Stimulated activated CD4-positive, alpha-beta T cell treated with anti-CD3 and anti-CD28 coated beads, Interleukin-4, amount 100 ng/mL, for 1 hour (primary cell): Measurements from ENCODE around the gene RCOR3.
A peak's percentile ranks its signal among the peaks of the same experiment; 100 is the strongest.
"Not testable (repeated sequence)": the region's sequence is repeated elsewhere in the genome, so short reads cannot be mapped to it uniquely, and the experiment has no call there.

Experiments used
- DNase-seq: peaks from one replicate; pipeline ENCODE4 v3.0.0-alpha.2; 2020

Gene RCOR3

DNA sequence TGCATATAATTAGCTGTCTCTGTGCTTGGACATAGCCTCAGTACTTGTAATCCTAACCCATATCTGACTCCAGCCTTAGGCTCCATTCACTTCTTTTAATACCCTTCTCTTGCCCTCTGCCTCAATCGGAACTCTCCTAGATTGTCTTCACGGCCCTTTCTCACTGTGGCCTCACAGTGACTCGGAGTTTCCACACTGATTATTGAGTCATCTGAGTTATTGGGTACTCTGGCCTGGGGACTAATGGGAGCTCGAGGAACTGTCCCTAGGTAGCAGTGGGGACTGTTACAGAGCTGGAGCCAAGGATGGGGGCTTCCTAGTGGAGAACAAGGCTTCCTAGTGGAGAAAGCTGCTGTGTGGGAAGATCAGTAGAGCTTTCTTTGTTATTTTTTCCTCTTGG is 84.4 kb downstream of the RCOR3 start:
- DNase-seq, result no peak

DNA sequence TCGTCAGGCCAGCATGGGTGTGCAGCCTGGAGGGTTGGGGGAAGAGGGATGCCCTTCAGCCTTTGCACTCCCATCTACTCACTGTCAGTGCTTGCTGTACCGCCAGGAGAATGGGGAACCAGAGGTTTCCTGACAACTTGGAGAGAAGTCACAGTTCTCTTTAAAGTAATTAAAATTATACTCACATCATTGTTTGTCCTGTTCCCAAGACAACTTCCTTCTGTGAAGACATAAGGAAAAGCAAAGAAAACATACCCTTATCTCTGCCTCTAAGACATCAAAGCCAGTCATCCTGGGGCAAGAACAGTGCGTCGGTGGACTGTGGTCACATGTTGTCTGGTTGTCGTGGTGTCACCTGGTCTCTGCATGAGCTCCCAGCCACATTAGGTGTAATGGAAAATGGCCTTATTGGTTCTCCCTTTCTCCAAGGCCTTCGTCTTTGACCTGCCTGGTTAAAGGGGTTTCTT is 85.0 kb downstream of the RCOR3 start:
- DNase-seq, result no peak

- DNase-seq, result no peak
Measured at GRCh38 chr1:211345719-211346118, 86.6 kb downstream of the RCOR3 start.

- DNase-seq, result no peak
Measured at GRCh38 chr1:211347077-211347844, 88.1 kb downstream of the RCOR3 start.

GRCh38 chr1:211348547-211348946 is 89.4 kb downstream of the RCOR3 start:
- DNase-seq, result no peak

GRCh38 chr1:211349741-211350140 is 90.6 kb downstream of the RCOR3 start:
- no peak for DNase-seq

GRCh38 chr1:211352055-211352454 is 92.9 kb downstream of the RCOR3 start:
- not testable (repeated sequence) for DNase-seq

DNA sequence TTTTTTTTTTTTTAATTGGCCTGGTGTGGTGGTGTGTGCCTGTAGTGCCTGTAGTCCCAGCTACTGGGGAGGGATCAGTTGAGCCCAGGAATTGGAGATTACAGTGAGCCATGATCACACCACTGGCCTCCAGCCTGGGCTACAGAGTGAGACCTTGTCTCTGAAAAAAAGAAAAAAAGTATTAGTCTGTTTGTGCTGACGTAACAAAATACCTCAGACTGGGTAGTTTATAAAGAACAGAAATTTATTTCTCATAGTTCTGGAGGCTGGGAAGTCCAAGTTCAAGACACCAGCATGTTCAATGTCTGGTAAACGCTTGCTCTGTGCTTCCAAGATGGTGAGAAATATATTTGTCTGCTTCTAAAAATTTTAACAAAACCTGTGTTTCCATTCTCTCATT is 93.3 kb downstream of the RCOR3 start:
- DNase-seq, result no peak

DNA sequence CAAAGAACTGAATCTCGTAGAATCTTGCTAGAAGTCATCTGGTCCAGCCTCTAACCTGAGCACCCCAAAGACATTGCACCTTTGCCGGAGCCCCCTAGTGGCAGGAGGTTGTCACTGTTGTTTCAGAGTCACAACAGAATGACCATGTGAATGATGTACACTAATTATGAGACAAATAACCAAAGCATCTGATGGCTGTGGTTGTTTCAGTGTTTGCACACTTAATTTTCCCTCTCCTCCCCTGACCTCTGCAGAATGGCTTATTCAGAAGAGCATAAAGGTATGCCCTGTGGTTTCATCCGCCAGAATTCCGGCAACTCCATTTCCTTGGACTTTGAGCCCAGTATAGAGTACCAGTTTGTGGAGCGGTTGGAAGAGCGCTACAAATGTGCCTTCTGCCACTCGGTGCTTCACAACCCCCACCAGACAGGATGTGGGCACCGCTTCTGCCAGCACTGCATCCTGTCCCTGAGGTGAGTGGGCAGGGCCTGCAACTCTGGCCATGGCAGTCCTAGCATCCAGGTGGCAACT is 93.9 kb downstream of the RCOR3 start:
- DNase-seq, result peak; percentile 62

DNA sequence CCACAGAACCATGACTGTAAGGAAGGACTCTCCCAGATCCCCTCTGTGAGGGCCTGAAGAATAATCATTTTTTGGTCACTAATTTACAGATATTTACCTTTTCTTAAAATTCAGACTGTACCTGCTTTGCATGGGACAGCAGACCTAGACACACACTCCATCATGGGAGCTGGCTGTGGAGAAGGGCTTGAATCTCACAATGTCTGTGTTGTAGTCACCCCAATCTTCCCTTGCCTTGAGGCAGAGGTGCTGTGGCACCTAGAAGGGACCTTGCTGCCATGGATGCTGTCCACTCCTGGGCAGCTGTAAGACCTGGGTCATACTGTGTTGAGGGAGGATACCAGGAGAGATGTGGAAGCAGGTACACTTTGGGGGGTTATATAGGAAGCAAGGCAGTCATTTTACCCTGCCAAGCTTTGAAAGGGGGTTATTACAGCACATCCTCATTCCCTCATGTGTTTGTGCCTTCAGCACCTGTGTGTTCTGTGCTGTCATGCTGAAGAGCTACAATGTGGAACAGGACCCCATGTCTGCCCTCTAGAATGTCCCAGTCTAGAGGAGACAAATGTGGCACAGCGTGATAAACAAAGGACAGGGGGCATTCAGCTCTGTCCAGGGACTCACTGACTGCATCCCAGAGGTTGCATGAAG is 94.5 kb downstream of the RCOR3 start:
- no peak for DNase-seq

DNA sequence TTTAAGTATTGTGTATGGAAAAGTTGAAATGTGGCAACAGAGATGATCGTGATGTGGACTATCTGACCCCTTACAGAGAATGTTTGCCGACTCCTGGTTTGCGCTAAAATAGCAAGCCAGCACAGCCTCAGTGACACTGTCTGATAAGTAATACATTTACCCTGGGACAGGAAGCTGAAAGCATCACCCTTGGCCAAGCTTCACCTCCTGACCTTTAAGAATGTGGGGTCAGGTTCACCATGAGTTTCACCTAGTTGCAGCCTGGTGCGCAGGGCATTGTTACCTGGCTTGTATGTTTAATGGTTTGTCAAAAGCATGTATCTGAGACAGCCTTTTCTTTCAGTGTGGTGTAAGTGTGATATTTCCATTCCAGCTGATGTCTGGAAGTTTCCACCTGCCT is 96.7 kb downstream of the RCOR3 start:
- no peak for DNase-seq

- no peak for DNase-seq
Measured at GRCh38 chr1:211356723-211357407, 97.7 kb downstream of the RCOR3 start.

GRCh38 chr1:211358685-211359084 is 99.5 kb downstream of the RCOR3 start:
- DNase-seq, result no peak

DNA sequence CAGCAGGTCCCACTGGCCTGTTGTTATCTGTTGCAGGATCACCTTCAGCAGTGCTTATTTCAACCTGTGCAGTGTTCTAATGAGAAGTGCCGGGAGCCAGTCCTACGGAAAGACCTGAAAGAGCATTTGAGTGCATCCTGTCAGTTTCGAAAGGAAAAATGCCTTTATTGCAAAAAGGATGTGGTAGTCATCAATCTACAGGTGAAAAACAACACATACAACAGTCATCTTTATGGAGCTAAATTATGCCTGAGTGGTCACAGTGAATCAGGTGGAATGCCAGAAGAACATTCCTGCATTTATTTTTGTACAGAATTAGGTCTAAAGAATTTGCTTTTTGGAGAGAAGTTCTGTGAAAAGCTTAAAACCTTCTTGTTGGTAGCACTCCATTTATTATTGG is 100.7 kb downstream of the RCOR3 start:
- DNase-seq, result no peak

DNA sequence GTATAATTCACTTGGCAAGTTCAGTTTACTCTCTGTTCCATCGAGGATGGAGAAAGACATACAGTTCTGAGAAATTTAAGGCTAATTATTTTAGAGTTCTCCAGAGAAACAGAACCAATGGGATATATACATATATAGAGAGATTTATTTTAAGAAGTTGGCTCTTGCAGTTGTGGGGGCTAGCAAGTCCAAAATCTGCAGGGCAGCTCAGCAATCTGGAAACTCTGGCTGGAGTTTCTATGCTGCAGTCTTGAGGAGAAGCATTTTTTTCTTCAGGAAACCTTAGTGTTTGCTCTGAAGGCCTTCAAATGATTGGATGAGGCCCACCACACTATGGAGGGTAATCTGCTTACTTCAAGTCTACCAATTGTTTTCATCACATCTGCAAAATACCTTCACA is 102.0 kb downstream of the RCOR3 start:
- DNase-seq, result no peak
